Activated naive CD8-positive, alpha-beta T cell treated with anti-CD3 and anti-CD28 coated beads for 36 hours (primary cell): ENCODE data around the gene SNRNP25. TPM values are rescaled to one million over a fixed set of nuclear protein-coding genes. Genes with fewer than 3 reads are reported as not detected.
"Not testable (repeated sequence)": the region's sequence is repeated elsewhere in the genome, so short reads cannot be mapped to it uniquely, and the experiment has no call there.

Source experiments
- DNase-seq: peaks from one replicate; pipeline ENCODE4 v3.0.0; 2021
- H3K27ac Mint-ChIP-seq: one replicate; pipeline ENCODE4 v1.8.0; 2022; ENCODE audit warnings: mild to moderate bottlenecking, moderate library complexity, mixed read lengths
- H3K27me3 Mint-ChIP-seq: one replicate; pipeline ENCODE4 v1.8.0; 2022; ENCODE audit warnings: mild to moderate bottlenecking, mixed read lengths
- H3K36me3 Mint-ChIP-seq: one replicate; pipeline ENCODE4 v1.8.0; 2021; ENCODE audit warnings: mild to moderate bottlenecking, mixed read lengths
- H3K4me1 Mint-ChIP-seq: one replicate; pipeline ENCODE4 v1.8.0; 2021; ENCODE audit warnings: mixed read lengths
- H3K4me3 Mint-ChIP-seq: one replicate; pipeline ENCODE4 v1.8.0; 2022; ENCODE audit warnings: mild to moderate bottlenecking, moderate library complexity, mixed read lengths
- H3K9me3 Mint-ChIP-seq: one replicate; pipeline ENCODE4 v1.8.0; 2022; ENCODE audit warnings: mixed read lengths
- total RNA-seq, 2 experiments: library from RNA; stranded (reverse); gene quantifications; one replicate each; pipeline ENCODE4 v1.2.3, GENCODE V29; 2021

SNRNP25 gene
- total RNA-seq, 2 experiments from 2014 or later = 98.4 to 103 TPM

GRCh38 chr16:36336-36984 is 17.2 kb upstream of the SNRNP25 start:
- no peak overlapping the region for H3K4me3 Mint-ChIP-seq
- H3K27ac Mint-ChIP-seq = peak overlapping the region; percentile 16

GRCh38 chr16:37511-37910 is 16.1 kb upstream of the SNRNP25 start:
- no peak for DNase-seq
- no peak overlapping the region for H3K4me3 Mint-ChIP-seq
- no peaks in the 10 kb centered on the region for H3K27me3 Mint-ChIP-seq
- peaks cover 10% of the 10 kb centered on the region for H3K36me3 Mint-ChIP-seq
- H3K4me1 Mint-ChIP-seq = peaks cover 30% of the 10 kb centered on the region
- H3K27ac Mint-ChIP-seq = no peak overlapping the region
- no peaks in the 10 kb centered on the region for H3K9me3 Mint-ChIP-seq

More at GRCh38 chr16:36336-36984, 17.2 kb upstream of the SNRNP25 start:
- Mint-ChIP-seq H3K27me3 (no peaks in the 10 kb centered on the region), H3K9me3 (no peaks in the 10 kb centered on the region), H3K4me1 (peaks cover 22% of the 10 kb centered on the region), H3K36me3 (peaks cover 2% of the 10 kb centered on the region)
- no peak for DNase-seq

DNA sequence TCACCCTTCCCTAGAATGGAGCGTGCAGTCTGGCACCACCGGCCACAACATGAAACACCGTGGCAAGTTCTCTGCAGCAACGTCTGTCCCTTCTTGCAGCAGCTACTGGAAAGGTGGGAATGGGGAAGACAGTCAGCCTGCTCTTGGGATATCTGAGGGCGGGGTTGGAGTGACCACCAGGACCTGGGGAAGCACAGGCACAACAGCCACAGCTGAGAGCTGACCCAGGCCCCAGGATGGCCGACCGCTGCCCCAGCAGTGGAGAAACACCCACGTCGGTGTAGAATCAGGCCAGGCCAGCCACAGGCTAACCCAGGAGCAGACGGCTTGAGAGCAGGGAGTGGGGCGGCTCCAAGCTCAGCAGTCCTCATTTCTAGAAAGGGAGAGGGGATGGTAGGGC is 15.4 kb upstream of the SNRNP25 start:
- H3K27ac Mint-ChIP-seq, H3K9me3 Mint-ChIP-seq, H3K27me3 Mint-ChIP-seq, DNase-seq, H3K4me3 Mint-ChIP-seq: not testable (repeated sequence)
- Mint-ChIP-seq H3K4me1 (peaks cover 36% of the 10 kb centered on the region), H3K36me3 (peaks cover 16% of the 10 kb centered on the region)

GRCh38 chr16:38941-39892 is 14.4 kb upstream of the SNRNP25 start:
- peak; percentile 55 for DNase-seq
- no peaks in the 10 kb centered on the region for H3K27me3 Mint-ChIP-seq
- peaks cover 42% of the 10 kb centered on the region for H3K4me1 Mint-ChIP-seq
- H3K9me3 Mint-ChIP-seq = no peaks in the 10 kb centered on the region
- H3K4me3 Mint-ChIP-seq = no peak overlapping the region
- H3K36me3 Mint-ChIP-seq = peaks cover 21% of the 10 kb centered on the region
- peak overlapping the region; percentile 42 for H3K27ac Mint-ChIP-seq

GRCh38 chr16:41439-42068 is 12.1 kb upstream of the SNRNP25 start:
- H3K4me1 Mint-ChIP-seq = peaks cover 43% of the 10 kb centered on the region
- H3K36me3 Mint-ChIP-seq = peaks cover 32% of the 10 kb centered on the region
- H3K27ac Mint-ChIP-seq = peak overlapping the region; percentile 34
- DNase-seq = no peak
- no peaks in the 10 kb centered on the region for H3K27me3 Mint-ChIP-seq
- no peaks in the 10 kb centered on the region for H3K9me3 Mint-ChIP-seq
- no peak overlapping the region for H3K4me3 Mint-ChIP-seq

DNA sequence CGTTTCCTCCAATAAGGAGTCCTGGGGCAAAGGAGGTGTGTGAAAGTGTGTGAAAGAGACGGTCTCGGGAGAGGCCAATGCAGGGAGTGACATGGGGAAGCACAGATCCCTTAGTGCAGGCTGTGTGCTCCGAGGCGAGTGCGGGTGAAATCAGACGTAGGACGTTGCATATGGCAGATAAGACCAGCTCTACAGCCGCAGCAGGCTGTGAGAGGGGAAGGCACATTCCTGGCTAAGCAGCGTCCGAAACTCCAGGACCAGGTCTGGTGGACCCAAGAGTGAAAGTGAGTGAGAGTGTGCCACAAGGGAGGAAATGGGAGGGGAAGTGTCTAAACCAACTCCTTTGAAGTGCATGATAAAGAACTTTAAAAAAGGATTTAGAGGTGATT is 11.6 kb upstream of the SNRNP25 start:
- no peak overlapping the region for H3K4me3 Mint-ChIP-seq

DNA sequence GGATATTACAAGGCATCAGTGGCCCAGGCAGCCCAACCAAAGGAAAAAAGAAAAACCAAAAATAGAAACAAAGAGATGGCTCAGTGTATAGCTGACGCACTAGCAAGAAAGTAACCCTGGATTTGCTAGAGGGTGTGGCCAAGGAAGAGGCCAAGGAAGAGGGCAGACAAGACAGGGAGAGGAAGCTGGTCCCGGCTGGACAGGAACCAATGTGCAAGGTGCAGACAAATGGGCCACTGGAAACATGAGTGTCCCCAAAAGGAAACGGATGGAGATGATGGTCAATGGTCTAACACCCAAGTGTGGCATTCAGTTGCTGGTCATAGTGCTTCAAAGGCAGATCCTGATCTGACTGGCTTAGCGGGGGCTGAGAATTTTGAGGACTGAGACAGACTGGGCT is 10.9 kb upstream of the SNRNP25 start:
- Mint-ChIP-seq H3K27ac (no peak overlapping the region), H3K4me3 (no peak overlapping the region), H3K36me3 (peaks cover 37% of the 10 kb centered on the region), H3K4me1 (peaks cover 42% of the 10 kb centered on the region), H3K9me3 (no peaks in the 10 kb centered on the region), H3K27me3 (no peaks in the 10 kb centered on the region)
- no peak for DNase-seq

More for the DNA sequence above, 11.6 kb upstream of the SNRNP25 start:
- Mint-ChIP-seq H3K27ac (peak overlapping the region; percentile 34), H3K36me3 (peaks cover 33% of the 10 kb centered on the region), H3K4me1 (peaks cover 43% of the 10 kb centered on the region), H3K27me3 (no peaks in the 10 kb centered on the region), H3K9me3 (no peaks in the 10 kb centered on the region)
- no peak for DNase-seq

GRCh38 chr16:43294-43693 is 10.3 kb upstream of the SNRNP25 start:
- H3K27me3 Mint-ChIP-seq = no peaks in the 10 kb centered on the region
- DNase-seq = no peak
- peaks cover 41% of the 10 kb centered on the region for H3K4me1 Mint-ChIP-seq
- H3K9me3 Mint-ChIP-seq = no peaks in the 10 kb centered on the region
- no peak overlapping the region for H3K27ac Mint-ChIP-seq
- peaks cover 41% of the 10 kb centered on the region for H3K36me3 Mint-ChIP-seq
- H3K4me3 Mint-ChIP-seq = no peak overlapping the region

DNA sequence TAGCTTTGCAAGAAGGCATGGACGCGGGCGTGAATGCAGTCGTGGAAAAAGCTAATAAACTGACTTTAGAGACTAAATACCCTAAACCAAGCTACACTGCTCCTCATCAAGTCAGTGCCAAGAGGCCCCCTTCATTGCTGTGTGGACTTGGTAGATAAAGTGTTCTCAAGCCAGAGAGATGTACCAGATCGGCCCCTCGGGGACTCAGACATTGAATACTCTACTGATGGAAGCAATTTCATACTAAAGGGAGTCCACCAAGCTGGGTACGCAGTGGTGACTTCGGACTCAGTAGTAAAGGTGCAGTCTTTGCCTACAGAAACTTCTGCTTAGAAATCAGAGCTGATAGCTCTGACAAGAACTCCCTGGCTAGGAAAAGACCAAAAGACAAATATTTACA is 9.0 kb upstream of the SNRNP25 start:
- no peak overlapping the region for H3K4me3 Mint-ChIP-seq
- no peaks in the 10 kb centered on the region for H3K9me3 Mint-ChIP-seq
- peaks cover 31% of the 10 kb centered on the region for H3K4me1 Mint-ChIP-seq
- no peak for DNase-seq
- H3K27ac Mint-ChIP-seq = no peak overlapping the region
- no peaks in the 10 kb centered on the region for H3K27me3 Mint-ChIP-seq
- peaks cover 44% of the 10 kb centered on the region for H3K36me3 Mint-ChIP-seq

DNA sequence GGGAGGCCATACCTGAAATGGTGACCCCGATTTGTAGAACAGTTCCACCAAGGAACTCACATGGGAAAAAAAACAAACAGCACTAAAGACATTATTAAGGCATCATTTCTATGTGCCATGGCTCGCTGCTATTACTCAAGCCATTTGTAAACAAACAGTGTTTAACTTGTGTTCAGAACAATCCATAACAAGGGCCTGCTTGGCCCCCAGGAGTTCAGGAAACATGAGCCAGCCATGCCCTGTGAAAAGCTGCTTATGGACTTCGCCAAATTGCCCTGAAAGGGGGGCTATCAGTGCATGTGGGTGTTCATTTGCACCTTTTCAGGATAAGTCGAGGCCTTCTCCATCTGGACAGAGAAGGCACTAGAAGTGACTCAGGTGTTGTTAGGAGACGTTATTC is 8.2 kb upstream of the SNRNP25 start:
- Mint-ChIP-seq H3K4me1 (peaks cover 30% of the 10 kb centered on the region), H3K27me3 (no peaks in the 10 kb centered on the region), H3K4me3 (no peak overlapping the region), H3K9me3 (no peaks in the 10 kb centered on the region), H3K27ac (no peak overlapping the region), H3K36me3 (peaks cover 49% of the 10 kb centered on the region)
- DNase-seq = no peak

DNA sequence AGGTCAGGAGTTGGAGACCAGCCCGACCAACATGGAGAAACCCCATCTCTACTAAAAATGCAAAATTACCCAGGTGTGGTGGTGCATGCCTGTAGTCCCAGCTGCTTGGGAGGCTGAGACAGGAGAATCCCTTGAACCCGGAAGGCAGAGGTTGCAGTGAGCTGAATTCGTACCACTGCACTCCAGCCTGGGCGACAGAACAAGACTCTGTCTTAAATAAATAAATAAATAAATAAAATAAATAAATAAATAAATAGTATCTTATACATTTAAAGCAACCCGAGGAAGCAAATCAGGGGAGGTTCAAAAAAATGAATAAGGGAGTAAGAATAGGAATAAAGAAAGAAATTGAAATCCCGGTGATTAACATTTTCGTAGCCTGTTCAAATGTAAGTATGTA is 7.1 kb upstream of the SNRNP25 start:
- not testable (repeated sequence) for DNase-seq, H3K27me3 Mint-ChIP-seq, H3K27ac Mint-ChIP-seq, H3K4me3 Mint-ChIP-seq, H3K9me3 Mint-ChIP-seq
- Mint-ChIP-seq H3K4me1 (peaks cover 41% of the 10 kb centered on the region), H3K36me3 (peaks cover 60% of the 10 kb centered on the region)

- DNase-seq = no peak
- Mint-ChIP-seq H3K36me3 (peaks cover 61% of the 10 kb centered on the region), H3K9me3 (no peaks in the 10 kb centered on the region), H3K27me3 (no peaks in the 10 kb centered on the region), H3K27ac (no peak overlapping the region), H3K4me3 (no peak overlapping the region), H3K4me1 (peaks cover 40% of the 10 kb centered on the region)
Measured at GRCh38 chr16:47234-47633, 6.4 kb upstream of the SNRNP25 start.

DNA sequence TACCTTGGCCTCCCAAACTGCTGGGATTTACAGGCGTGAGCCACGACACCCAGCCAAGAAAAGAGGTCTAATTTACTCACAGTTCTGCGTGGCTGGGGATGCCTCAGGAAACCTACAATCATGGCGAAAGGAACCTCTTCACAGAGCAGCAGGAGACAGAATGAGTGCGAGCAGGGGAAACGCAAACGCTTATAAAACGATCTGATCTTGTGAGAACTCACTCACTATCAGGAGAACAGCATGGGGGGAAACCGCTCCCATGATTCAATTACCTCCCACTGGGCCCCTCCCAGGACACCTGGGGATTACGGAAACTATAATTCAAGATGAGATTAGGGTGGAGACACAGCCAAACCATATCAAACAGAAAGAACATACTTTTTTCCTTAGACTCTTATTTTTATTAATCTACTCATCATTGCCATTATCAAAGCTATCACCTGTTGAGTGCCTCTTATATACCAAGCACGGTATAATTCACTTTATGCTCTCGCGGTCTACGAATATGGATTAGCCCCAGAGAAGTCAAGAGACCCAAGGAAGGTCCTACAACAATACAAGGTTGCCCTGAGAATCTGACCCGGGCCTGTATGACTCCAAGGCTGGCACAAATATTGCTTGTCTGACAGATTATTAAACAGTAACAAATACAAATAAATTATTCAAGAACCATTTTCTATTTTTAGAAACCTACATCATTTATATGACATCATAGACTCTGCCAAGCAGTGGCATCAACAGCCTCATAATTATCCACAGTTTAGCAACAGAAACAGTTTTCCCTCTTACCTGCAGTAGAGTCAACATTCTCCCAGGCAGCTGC is 2.6 kb upstream of the SNRNP25 start:
- Mint-ChIP-seq H3K9me3 (no peaks in the 10 kb centered on the region), H3K36me3 (peaks cover 41% of the 10 kb centered on the region), H3K27ac (peak overlapping the region; percentile 56)

GRCh38 chr16:54237-54581 is 581 bp downstream of the SNRNP25 start:
- Mint-ChIP-seq H3K4me1 (peaks cover 26% of the 10 kb centered on the region), H3K27ac (peak overlapping the region; percentile 86), H3K27me3 (no peaks in the 10 kb centered on the region), H3K36me3 (peaks cover 29% of the 10 kb centered on the region), H3K9me3 (no peaks in the 10 kb centered on the region), H3K4me3 (peak overlapping the region; percentile 92)
- no peak for DNase-seq

More for the DNA sequence above, 2.6 kb upstream of the SNRNP25 start:
- no peak for DNase-seq
- Mint-ChIP-seq H3K27me3 (no peaks in the 10 kb centered on the region), H3K4me3 (peak overlapping the region; percentile 92), H3K4me1 (peaks cover 29% of the 10 kb centered on the region)
